Measurements from ENCODE around the gene USH2A.

Gene USH2A

GRCh38 chr1:216111842-216112241 lies 311.4 kb downstream of the USH2A start:
- no peak for DNase-seq

GRCh38 chr1:216095400-216095799 lies 327.8 kb downstream of the USH2A start:
- no peak for DNase-seq

- DNase-seq = no peak
Observed at GRCh38 chr1:216090556-216090955, 332.7 kb downstream of the USH2A start.

GRCh38 chr1:216086678-216087077 lies 336.6 kb downstream of the USH2A start:
- DNase-seq = no peak

GRCh38 chr1:216081445-216081844 lies 341.8 kb downstream of the USH2A start:
- no peak for DNase-seq

- DNase-seq = no peak
Observed at GRCh38 chr1:216076751-216077150, 346.5 kb downstream of the USH2A start.

- DNase-seq = no peak
Observed at GRCh38 chr1:216075339-216075738, 347.9 kb downstream of the USH2A start.

- DNase-seq = no peak
Observed at GRCh38 chr1:216073793-216074595, 349.3 kb downstream of the USH2A start.

- no peak for DNase-seq
Observed at GRCh38 chr1:216071262-216071661, 352.0 kb downstream of the USH2A start.

GRCh38 chr1:216064643-216065042 lies 358.6 kb downstream of the USH2A start:
- no peak for DNase-seq

GRCh38 chr1:216057947-216058346 lies 365.3 kb downstream of the USH2A start:
- no peak for DNase-seq

GRCh38 chr1:216057063-216057462 lies 366.2 kb downstream of the USH2A start:
- no peak for DNase-seq

- DNase-seq = no peak
Observed at GRCh38 chr1:216055004-216055403, 368.2 kb downstream of the USH2A start.

- DNase-seq = peak; percentile 74
Observed at GRCh38 chr1:216054600-216054999, 368.6 kb downstream of the USH2A start.

GRCh38 chr1:216051071-216051470 lies 372.2 kb downstream of the USH2A start:
- no peak for DNase-seq

GRCh38 chr1:216049741-216050430 lies 373.4 kb downstream of the USH2A start:
- DNase-seq = no peak

- no peak for DNase-seq
Observed at GRCh38 chr1:216047811-216048572, 375.3 kb downstream of the USH2A start.

- no peak for DNase-seq
Observed at GRCh38 chr1:216046336-216046735, 376.9 kb downstream of the USH2A start.

GRCh38 chr1:216045400-216045799 lies 377.8 kb downstream of the USH2A start:
- DNase-seq = no peak

GRCh38 chr1:216044538-216044937 lies 378.7 kb downstream of the USH2A start:
- DNase-seq = no peak

GRCh38 chr1:216034506-216034905 lies 388.7 kb downstream of the USH2A start:
- no peak for DNase-seq

GRCh38 chr1:216032961-216033614 lies 390.2 kb downstream of the USH2A start:
- no peak for DNase-seq

- DNase-seq = no peak
Observed at GRCh38 chr1:216032284-216032683, 391.0 kb downstream of the USH2A start.

All from NCI-H2171 (cell line).